HG03108 (cell line): ENCODE results near the gene RNPEP.
"Not testable (repeated sequence)": the region's sequence is repeated elsewhere in the genome, so short reads cannot be mapped to it uniquely, and the experiment has no call there.

Source experiments
- ATAC-seq: cut with Tn5 transposase; IDR thresholded peaks from one replicate; pipeline ENCODE4 v1.9.1; 2021; ENCODE audit warnings: moderate library complexity; ENCODE audit not compliant: unreplicated experiment

The RNPEP gene

DNA sequence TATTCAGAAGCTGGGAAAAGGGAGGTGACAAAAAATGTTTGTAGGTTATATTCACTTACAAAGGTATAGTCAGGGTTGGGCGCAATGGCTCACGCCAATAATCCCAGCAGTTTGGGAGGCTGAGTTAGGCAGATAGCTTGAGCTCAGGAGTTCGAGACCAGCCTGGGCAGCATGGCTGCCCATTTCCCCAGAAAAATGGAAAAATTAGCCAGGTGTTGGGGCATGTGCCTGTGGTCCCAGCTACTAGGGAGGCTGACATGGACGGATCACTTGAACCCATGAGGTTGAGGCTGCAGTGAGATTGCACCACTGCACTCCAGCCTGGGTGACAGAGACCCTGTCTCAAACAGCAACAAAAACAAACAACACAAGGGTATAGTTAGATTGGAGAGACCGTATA is 24.1 kb upstream of the RNPEP start:
- no peak for ATAC-seq

DNA sequence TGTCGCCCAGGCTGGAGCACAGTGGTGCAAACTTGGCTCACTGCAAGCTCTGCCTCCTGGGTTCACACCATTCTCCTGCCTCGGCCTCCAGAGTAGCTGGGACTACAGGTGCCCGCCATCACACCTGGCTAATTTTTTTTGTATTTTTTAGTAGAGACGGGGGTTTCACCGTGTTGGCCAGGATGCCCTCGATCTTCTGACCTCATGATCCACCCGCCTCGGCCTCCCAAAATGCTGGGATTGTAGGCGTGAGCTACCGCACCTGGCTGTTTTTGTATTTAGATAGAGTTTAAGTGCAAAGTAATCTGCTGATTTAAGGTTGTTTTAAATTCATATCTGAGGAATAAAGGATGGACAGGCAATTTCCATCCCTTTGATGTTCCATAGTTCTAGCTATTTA is 20.1 kb upstream of the RNPEP start:
- not testable (repeated sequence) for ATAC-seq

DNA sequence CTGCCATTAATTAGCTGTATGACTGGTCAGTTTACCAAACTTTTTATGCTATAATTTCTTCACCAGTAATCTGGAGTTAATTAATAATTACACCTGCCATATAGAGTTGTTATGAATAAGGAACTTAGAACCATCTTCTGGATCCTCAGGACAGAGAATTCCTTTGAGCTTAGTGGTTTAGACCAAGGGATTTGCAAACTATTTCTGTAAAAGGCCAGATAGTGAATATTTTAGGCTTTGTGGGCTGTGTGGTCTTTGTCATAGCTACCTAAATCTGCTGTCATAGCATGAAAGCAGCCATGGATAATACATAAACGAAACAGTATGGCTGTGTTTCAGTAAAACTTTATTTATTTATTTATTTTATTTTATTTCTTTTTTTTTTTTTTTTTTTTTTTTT is 18.2 kb upstream of the RNPEP start:
- no peak for ATAC-seq

DNA sequence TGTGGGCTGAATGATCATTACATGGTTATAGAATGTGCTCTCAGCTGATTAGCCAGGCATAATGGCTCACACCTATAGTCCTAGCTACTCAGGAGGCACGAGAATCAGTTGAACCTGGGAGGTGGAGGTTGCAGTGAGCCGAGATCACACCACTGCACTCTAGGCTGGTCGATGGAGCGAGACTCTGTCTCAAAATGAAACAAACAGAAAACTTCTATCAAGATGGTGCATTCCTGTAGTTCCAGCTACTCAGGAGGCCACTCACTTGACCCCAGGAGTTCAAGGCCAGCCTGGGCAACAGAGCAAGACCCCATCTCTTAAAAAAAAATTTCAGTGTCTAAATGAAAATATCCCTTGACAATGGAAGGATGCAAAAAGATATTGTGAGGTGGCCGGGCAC is 16.3 kb upstream of the RNPEP start:
- ATAC-seq, result no peak

DNA sequence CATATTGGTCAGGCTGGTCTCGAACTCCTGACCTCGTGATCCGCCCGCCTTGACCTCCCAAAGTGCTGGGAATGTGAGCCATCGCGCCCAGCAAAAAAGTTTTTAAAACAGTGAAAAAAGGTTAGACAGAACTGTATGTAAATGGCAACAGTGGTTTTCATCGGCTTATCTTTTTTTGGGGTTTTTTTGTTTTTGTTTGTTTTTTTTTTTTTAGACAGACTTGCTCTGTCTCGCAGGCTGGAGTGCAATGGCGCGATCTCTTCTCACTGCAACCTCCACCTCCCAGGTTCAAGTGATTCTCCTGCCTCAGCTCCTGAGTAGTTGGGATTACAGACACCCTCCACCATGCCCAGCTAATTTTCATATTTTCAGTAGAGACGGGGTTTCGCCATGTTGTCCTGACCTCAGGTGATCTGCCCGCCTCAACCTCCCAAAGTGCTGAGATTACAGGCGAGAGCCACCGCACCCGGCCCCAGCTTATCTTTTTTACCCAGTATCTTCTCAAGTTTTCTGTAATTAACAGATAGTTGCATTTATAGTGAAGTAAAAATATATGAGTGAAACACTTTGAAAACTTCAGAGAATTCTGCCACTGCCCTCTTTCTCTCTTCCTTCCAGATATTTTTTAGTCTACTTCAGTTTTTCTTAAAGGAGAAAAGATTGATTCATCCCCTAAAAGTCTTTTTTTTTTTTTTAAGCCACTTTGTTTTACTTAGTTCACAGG is 14.1 kb upstream of the RNPEP start:
- no peak for ATAC-seq

DNA sequence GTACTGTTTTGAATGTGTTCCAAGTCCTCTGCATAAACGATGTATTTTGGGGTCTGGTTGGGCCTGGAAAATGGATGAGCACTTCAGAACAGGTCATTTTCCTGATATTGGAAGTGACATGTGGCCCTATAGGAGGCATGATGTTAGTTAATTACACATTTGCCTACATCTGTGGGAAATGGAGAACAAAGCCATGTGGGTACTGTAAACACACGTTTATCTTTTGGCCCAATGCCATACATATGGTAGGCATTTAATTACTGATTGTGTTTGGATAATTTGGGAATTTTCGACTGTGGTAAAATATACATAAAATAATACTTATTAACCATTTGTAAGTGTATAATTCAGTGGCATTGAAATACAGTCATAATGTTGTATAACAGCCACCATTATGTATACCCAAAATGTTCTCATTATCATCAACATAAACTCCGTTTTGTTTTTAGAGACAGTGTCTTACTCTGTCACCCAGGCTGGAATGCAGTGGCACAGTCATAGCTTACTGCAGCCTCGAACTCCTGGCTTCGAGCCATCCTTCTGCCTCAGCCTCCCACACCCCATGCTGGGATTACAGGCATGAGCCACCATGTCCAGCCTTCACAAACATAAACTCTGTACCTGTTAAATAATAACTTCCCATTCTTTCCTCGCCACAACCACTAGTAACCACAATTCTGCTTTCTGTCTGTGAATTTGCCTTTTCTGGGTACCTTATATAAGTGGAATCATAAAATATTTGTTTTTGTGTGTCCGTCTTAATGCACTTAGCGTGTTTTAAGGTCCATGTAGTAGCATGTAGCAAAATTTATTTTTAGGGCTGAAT is 11.9 kb upstream of the RNPEP start:
- no peak for ATAC-seq

DNA sequence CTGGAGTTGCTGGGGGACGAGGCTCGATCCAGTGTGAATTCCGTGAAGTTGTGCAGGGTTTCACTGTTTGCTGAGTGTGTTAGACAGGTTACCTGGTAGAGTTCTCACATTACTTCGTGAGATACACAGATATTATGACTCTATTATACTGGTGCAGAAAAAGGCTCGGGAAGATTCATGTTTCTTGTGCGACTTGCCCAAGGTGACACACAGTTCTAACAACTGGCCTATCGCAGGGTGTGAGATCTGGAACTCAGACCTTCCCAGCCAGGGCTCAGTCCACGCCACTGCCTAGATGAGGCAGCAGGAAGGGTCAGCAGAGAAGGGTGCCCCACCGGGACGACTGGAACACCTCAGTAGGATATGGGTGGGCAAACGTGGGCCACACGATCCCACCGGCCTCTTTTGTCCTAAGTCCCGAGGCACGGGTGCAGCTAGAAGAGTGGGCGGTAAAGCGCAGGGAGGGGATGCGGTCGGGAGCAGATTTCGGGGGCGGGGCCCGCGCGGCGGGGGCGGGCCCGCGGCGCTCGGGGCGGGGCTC is 296 bp upstream of the RNPEP start:
- no peak for ATAC-seq

DNA sequence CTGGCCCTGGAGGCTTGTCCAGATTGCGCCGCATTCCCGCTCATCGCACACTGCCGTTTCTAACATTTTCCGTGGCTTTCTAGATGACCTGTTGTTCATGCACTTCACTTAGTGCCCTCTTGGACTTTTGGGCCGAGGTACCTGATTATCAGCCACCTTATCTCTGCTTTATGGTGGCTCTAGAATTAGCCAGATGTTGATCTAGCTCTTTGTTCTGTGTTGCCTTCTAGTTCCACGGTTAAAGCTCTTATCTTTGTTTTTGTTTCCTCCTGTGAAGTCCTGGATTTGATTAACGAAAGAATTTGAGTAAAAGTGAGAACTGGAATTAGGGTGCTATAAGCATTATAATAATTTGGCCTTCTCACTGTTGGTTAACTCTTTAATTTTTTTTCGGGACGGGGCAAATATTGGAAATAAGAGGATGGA is 945 bp downstream of the RNPEP start:
- no peak for ATAC-seq

DNA sequence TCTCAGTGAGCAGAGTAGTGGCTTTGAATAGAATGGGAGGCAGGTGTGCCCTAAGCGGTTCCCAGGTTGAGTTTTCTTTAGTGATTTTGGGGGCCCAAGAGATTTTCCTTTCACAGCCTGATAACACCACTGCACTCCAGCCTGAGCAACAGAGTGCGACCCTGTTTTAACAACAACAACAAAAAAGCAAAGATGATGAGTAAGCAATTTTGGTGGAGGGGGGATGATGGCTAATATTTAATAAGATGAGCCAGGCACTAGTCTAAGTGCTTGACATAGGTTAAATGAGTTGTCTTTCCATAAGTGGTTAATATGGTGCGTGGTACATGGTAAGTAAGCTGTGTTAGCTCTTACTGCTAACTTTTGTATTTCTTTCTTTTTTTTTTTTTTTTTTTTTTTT is 2.0 kb downstream of the RNPEP start:
- no peak for ATAC-seq

DNA sequence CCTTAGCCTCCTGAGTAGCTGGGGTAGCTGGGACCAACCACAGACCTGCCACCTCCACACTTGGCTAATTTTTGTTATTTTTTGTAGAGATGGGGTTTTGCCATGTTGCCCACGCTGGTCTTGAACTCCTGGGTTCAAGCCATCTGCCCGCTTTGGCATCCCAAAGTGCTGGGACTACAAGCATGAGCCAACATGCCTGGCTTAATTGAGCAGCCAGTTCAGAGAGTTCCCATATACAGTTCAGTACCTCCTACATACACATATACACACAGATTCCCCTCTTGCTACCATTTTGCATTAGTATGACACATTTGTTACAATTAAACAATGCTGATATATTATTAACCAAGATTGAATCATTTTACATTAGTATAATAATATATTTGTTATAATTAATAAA is 2.9 kb downstream of the RNPEP start:
- ATAC-seq, result no peak

DNA sequence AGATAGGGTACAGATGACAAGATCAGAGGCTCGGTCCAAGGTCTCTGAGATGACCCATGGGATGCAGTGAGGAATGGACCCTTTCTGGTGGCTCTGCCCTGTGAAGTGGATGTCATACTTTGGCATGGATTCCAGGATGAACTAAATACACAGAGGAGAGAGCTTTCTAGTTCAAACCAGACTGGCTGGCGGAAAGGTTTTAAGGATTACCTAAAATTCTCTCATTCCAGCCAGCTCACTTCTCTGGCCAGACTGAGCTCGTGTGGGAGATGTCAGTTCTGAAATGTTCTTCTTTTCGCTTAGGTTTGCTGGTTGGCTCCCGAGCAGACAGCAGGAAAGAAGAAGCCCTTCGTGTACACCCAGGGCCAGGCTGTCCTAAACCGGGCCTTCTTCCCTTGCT is 6.2 kb downstream of the RNPEP start:
- no peak for ATAC-seq

DNA sequence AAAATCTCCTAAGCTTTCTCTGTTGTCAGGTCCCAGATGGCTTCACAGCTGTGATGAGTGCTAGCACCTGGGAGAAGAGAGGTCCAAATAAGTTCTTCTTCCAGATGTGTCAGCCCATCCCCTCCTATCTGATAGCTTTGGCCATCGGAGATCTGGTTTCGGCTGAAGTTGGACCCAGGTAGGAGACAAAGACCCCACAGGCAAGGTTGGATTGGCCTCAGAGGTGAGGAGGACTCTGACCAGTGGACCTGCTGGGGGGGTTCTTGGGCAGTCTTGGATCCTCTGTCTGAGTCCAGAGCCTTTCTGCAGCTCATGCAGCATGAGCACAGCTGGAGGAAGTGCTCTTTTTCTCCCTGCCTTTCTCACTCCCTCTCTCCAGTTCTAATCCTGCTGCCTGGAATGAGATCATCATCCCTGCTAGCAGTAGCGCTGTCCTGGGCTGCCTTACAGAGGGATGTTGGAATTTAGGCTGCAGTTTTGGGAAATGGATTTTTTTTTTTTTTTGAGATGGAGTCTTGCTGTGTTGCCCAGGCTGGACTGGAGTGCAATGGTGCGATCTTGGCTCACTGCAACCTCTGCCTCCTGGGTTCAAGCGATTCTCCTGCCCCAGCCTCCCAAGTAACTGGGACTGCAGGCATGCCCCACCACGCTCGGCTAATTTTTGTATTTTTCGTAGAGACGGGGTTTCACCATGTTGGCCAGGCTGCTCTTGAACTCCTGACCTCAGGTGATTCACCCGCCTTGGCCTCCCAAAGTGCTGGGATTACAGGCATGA is 7.1 kb downstream of the RNPEP start:
- ATAC-seq, result no peak

DNA sequence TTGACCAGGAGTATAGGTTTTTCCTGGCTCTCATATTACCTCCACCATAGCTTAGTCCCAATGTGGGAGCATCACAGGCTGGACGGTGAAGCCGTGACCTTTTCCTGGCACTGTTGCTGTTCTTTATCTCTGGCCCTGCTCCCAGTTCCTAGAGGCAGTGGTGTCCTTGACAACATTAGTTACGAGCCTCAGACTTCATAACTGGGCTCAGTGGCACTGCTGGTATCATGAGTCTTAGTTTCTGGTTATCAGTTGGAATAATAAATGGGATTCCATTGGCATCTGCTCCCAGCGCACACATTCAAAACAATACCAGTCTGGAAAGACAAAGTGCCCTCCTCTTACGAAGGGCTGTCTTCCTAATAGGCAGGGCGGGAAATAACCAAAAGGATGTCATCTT is 8.0 kb downstream of the RNPEP start:
- no peak for ATAC-seq

DNA sequence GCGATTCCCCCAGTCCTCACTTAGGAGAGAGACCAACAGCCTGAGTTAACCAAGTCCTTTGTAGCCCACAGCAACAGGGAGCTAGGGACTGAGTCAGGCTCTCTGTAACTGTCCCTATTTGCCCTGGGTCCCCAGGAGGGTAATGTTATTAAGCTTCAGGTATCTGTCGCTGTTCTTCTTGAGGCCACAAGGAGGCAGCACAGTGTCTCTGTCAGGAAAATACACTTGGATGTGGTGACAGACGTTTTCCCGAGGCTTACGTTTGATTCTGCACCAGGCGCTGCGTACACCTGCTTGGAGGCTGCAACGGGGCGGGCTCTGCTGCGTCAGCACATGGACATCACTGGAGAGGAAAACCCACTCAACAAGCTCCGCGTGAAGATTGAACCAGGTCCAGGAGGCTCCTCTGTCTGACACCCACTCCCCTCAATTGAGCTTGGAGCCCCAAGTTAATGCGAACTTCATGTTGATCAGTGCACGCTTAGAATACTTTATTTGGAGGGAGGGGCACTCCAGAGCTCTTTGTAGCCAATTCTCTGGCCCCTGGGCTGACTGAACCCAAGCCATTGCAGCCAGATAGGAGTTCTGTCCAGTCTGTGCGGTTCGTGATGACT is 17.3 kb downstream of the RNPEP start:
- no peak for ATAC-seq

DNA sequence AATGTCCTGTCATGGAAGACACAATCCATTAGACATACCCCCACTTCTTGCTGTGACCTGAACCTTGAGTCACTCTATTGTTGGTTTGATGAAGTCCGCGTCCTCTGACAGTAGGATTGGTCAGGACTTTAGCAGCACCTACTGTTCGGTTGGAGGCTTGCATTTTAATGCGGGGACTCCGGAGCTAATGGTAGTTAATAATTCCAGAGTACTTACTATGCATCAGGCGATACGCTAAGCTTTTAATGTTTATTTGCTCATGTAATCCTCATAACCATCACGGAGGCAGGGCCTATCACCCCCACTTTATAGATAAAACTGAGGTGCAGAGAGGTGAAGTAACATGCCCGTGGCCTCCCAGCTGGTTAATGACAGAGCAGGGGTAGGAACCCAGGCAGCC is 20.1 kb downstream of the RNPEP start:
- no peak for ATAC-seq

DNA sequence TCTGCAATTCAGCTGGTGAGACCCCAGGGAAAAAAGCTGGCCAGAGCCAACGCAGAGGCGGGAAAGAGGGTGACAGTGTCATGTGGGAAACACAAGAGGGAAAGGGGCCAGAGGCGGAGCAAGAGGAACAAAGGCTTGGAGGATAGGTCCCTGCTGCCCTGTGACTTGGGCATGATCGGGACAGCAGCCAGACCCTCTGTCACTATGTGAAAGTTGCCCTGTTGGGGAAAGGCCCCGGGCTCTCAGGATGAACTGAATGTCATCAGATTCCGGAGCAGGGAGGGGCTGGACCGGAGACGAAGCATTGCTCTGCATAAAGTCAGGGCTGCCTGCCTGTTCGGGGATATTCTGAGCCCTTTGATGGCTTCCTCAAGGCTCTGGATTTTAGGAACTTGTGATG is 22.3 kb downstream of the RNPEP start:
- no peak for ATAC-seq

DNA sequence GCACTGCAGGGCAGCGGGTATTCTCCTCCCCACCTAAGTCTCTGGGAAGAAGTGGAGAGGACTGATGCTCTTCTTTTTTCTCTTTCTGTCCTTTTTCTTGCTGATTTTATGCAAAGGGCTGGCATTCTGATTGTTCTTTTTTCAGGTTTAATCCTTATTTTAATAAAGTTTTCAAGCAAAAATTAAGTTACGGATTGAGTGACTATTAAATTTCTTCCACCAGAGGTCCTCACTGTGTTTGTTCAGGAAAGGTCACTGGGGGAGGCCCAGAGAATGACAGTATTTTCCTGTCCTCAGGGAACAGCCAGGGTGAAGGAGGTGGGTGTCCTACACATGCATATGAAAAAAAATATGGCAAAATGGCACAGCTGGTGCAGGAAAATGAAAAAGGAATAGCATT is 23.5 kb downstream of the RNPEP start:
- ATAC-seq, result no peak

DNA sequence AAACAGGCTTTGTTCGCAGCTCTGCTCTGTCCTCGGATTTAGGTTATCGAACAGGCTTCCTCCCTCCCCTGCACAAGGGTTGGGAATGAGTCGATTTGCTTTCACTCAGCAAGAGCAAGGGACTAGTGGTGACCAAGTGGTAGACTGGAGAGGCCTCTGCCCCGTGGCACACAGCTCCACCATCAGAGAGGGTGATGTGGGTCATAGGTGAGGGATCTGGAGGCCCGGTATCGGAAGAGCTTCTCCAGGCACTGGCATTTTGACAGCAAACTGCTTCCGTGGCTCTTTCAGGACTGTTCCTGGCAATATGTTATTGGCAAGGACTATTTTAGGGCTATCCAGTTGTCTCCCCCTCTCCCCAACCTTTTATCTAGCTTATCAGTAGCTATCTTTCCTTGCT is 24.9 kb downstream of the RNPEP start:
- ATAC-seq, result no peak

DNA sequence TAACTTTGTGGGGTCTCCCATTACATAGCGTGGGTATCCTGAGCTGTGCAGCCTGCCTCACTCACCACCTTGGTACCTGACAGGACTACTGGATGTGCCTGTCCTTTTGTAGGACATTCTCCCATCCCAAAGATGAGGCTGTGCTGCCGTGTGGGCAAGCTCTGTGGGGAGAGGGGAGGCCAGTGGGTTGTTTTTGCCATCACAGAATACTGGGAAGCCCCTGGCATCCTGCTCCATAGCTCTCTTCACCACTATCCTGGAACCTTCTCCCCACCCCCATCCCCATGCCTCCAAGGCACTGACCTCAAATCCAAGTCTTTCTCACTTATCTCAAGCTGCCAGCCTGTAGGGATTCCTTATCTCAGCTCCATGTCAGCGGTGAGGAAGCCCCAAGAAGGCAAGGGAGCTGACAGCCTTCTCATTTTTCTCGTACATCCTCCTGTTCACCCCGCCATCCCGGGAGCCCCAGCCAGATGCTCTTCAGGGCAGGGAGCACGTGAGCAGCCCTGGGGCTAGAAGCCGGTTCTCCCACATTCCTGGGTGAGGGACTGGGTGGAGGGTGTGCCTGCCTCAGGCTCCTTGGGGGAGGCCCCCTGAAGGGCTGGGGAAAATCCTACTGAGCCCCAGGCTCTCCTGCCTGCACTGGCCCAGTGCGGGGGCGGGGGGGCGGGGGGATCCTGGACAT is 25.5 kb downstream of the RNPEP start:
- no peak for ATAC-seq

DNA sequence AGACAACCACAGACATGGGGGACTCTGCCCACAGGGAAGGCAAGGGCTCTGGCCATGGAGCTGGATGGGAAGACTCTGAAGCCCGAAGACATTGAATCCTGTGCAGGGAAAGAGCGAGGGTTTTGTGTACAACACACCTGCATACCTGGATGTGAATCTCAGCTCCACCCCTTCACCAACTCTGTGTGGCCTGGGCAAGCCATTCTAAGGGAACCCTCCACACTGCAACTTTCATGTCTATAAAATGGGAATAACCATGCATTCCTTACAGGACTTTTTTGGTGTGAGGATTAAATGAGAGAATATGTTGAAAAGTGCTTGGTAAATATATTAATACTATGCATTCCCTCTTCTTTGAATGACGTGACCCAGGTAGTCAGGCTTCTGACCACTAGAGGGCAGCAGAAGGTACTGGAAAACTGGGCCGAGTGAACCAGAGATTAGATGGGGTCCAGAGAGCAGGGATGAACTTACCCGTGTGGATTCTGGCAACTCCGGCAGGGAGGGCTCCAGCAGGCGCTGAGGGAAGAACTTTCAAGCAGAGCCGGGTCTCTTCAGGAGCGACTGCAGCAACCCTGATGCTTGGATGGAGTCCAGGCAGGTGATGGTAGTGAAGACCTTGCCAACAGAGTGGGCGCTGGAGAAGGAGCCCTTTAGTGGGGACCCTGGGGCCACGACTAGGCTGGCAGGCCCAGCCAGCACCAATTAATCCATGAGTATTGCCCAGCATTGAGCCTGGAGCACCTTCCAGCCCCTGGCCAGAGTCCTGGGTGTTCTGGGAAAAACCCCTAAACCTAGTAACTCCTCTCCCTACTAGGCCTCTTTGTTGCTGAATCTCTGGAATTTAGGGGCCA is 27.1 kb downstream of the RNPEP start:
- ATAC-seq, result no peak
